Right cardiac atrium (tissue), 5 donors: Measurements from ENCODE around the gene VCAM1. TPM values are rescaled to one million over a fixed set of nuclear protein-coding genes. Genes with fewer than 3 reads are reported as not detected.

Source experiments
- ATAC-seq, 2 donors: fragments of 200-7000 bp; cut with Tn5 transposase; one replicate each; pipeline versions ENCODE4 v1.8.0 to v1.9.1; 2020; ENCODE audit warnings: moderate library complexity in 2 of 2, mild to moderate bottlenecking in 1 of 2
- DNase-seq, 3 donors: peaks; one replicate each; pipeline ENCODE4 v3.0.0-alpha.2; 2020
- H3K27ac ChIP-seq: one replicate; pipeline ENCODE4 v1.5.1; 2013; ENCODE audit warnings: mild to moderate bottlenecking, low read length, control low read depth, moderate library complexity
- H3K27me3 ChIP-seq: one replicate; pipeline ENCODE4 v1.6.1; 2013; ENCODE audit not compliant: control insufficient read depth, insufficient read depth
- H3K4me1 ChIP-seq: one replicate; pipeline ENCODE4 v1.6.1; 2013; ENCODE audit warnings: low read length; ENCODE audit not compliant: control insufficient read depth, insufficient read depth
- H3K4me3 ChIP-seq: one replicate; pipeline ENCODE4 v1.5.1; 2013; ENCODE audit warnings: low read length, control low read depth
- H3K9me3 ChIP-seq: one replicate; pipeline ENCODE4 v1.6.1; 2013; ENCODE audit warnings: low read length; ENCODE audit not compliant: control insufficient read depth
- WGBS: extraction: QIAGEN DNeasy Blood & Tissue Kit; methylation state at CpG from one replicate; pipeline ENCODE4 v1.1.7; 2013; 5-methylcytosine and 5-hydroxymethylcytosine counted together
- intact Hi-C, 4 donors: fragments of 100-400 bp; cut with DNase I; formaldehyde crosslinking; loops; one replicate each; pipeline versions ENCODE4 v1.11.0 to v1.14.0; 2022 to 2023
- polyA plus RNA-seq: library from polyadenylated mRNA; stranded (reverse); fragments of 200-250 nt; gene quantifications from one replicate; pipeline ENCODE4 v1.2.3, GENCODE V29; 2013
- total RNA-seq, 4 donors: library from RNA; stranded (reverse); fragmentation: NEBNext Ultra II Directional; extraction: Animal tissue kit (Norgen Biotek cat#: 25700); gene quantifications; one replicate each; pipeline ENCODE4 v1.2.1, GENCODE V29; 2021
- donor health status: healthy with polysubstance abuse.
- donor health status: DM: no; HTN: yes; CAD: no.
- donor health status: DM: no; HTN: no; CAD: no.
- donor health status: DM: no; HTN: yes; CAD: no; lungs with severe emphysema.
- donor health status: DM: yes; HTN: yes; CAD: no.

VCAM1 gene
- total and polyA plus RNA-seq, 5 donors, result 5.4 to 8.7 (median 6.8) TPM

- no peak for ATAC-seq
These were observed 2.7 kb downstream of the VCAM1 start for GRCh38 chr1:100722221-100722620.

GRCh38 chr1:100724281-100724680, 4.7 kb downstream of the VCAM1 start:
- H3K4me3 ChIP-seq, result no peak overlapping the region

More at GRCh38 chr1:100722221-100722620, 2.7 kb downstream of the VCAM1 start:
- H3K4me3 ChIP-seq, result peak overlapping the region; percentile 77
- no peak for DNase-seq
- H3K9me3 ChIP-seq, result no peaks in the 10 kb centered on the region
- H3K27me3 ChIP-seq, result no peaks in the 10 kb centered on the region
- H3K27ac ChIP-seq, result no peak overlapping the region
- peaks cover 1% of the 10 kb centered on the region for H3K4me1 ChIP-seq
- intact Hi-C loops, result no loop called here

GRCh38 chr1:100730130-100730529, 10.6 kb downstream of the VCAM1 start:
- no peaks in the 10 kb centered on the region for H3K9me3 ChIP-seq
- ATAC-seq (no peak), DNase-seq (no peak)
- intact Hi-C loops, result no loop called here
- H3K4me1 ChIP-seq, result no peaks in the 10 kb centered on the region
- WGBS, result 95% methylated on average over 1 of the region's 1 CpG
- no peaks in the 10 kb centered on the region for H3K27me3 ChIP-seq
- H3K4me3 ChIP-seq, result no peak overlapping the region
- no peak overlapping the region for H3K27ac ChIP-seq

More at GRCh38 chr1:100724281-100724680, 4.7 kb downstream of the VCAM1 start:
- no peak for ATAC-seq
- H3K9me3 ChIP-seq, result no peaks in the 10 kb centered on the region
- peaks cover 1% of the 10 kb centered on the region for H3K4me1 ChIP-seq
- H3K27me3 ChIP-seq, result no peaks in the 10 kb centered on the region
- DNase-seq, result no peak
- intact Hi-C loops, result no loop called here
- H3K27ac ChIP-seq, result no peak overlapping the region

- Histone ChIP-seq H3K4me1 (no peaks in the 10 kb centered on the region), H3K9me3 (no peaks in the 10 kb centered on the region), H3K27ac (no peak overlapping the region), H3K27me3 (no peaks in the 10 kb centered on the region), H3K4me3 (no peak overlapping the region)
- DNase-seq (no peak), ATAC-seq (no peak)
- WGBS, result 92% methylated on average over 6 of the region's 6 CpGs
- intact Hi-C loops, result no loop called here
These were observed 11.8 kb downstream of the VCAM1 start for GRCh38 chr1:100731309-100731708.

GRCh38 chr1:100731758-100732157, 12.2 kb downstream of the VCAM1 start:
- Histone ChIP-seq H3K9me3 (no peaks in the 10 kb centered on the region), H3K4me3 (no peak overlapping the region), H3K27me3 (no peaks in the 10 kb centered on the region), H3K27ac (no peak overlapping the region), H3K4me1 (no peaks in the 10 kb centered on the region)
- WGBS, result 82% methylated on average over 1 of the region's 1 CpG
- ATAC-seq (no peak), DNase-seq (no peak)
- intact Hi-C loops, result no loop called here

GRCh38 chr1:100734676-100735075, 15.1 kb downstream of the VCAM1 start:
- DNase-seq (no peak), ATAC-seq (no peak)
- Histone ChIP-seq H3K9me3 (no peaks in the 10 kb centered on the region), H3K4me3 (no peak overlapping the region), H3K4me1 (no peaks in the 10 kb centered on the region), H3K27ac (no peak overlapping the region), H3K27me3 (no peaks in the 10 kb centered on the region)
- WGBS, result 47% methylated on average over 3 of the region's 3 CpGs
- intact Hi-C loops, result no loop called here

- 68% methylated on average over 3 of the region's 3 CpGs for WGBS
- Histone ChIP-seq H3K4me3 (no peak overlapping the region), H3K27me3 (no peaks in the 10 kb centered on the region), H3K9me3 (no peaks in the 10 kb centered on the region), H3K27ac (peak overlapping the region; percentile 67), H3K4me1 (no peaks in the 10 kb centered on the region)
- DNase-seq (no peak), ATAC-seq (no peak)
- intact Hi-C loops, result no loop called here
These were observed 15.7 kb downstream of the VCAM1 start for GRCh38 chr1:100735244-100735643.

GRCh38 chr1:100736324-100736723, 16.8 kb downstream of the VCAM1 start:
- Histone ChIP-seq H3K9me3 (no peaks in the 10 kb centered on the region), H3K27ac (no peak overlapping the region), H3K27me3 (no peaks in the 10 kb centered on the region), H3K4me3 (no peak overlapping the region), H3K4me1 (no peaks in the 10 kb centered on the region)
- 29% methylated on average over 1 of the region's 1 CpG for WGBS
- intact Hi-C loops, result no loop called here
- DNase-seq (peak in 2 of 3 donors; percentile 27 to 55), ATAC-seq (no peak)

- ATAC-seq (no peak), DNase-seq (no peak)
- no peaks in the 10 kb centered on the region for H3K27me3 ChIP-seq
- intact Hi-C loops, result no loop called here
- H3K4me3 ChIP-seq, result no peak overlapping the region
- no peaks in the 10 kb centered on the region for H3K9me3 ChIP-seq
- WGBS, result 21% methylated on average over 1 of the region's 1 CpG
- no peaks in the 10 kb centered on the region for H3K4me1 ChIP-seq
- no peak overlapping the region for H3K27ac ChIP-seq
These were observed 17.2 kb downstream of the VCAM1 start for GRCh38 chr1:100736746-100737145.

- intact Hi-C loops, result no loop called here
- DNase-seq (no peak), ATAC-seq (no peak)
- Histone ChIP-seq H3K4me3 (no peak overlapping the region), H3K27ac (no peak overlapping the region), H3K9me3 (no peaks in the 10 kb centered on the region), H3K27me3 (no peaks in the 10 kb centered on the region), H3K4me1 (no peaks in the 10 kb centered on the region)
- 66% methylated on average over 3 of the region's 3 CpGs for WGBS
These were observed 27.0 kb downstream of the VCAM1 start for GRCh38 chr1:100746542-100746932.

GRCh38 chr1:100747771-100748170, 28.2 kb downstream of the VCAM1 start:
- Histone ChIP-seq H3K27me3 (no peaks in the 10 kb centered on the region), H3K4me3 (no peak overlapping the region), H3K9me3 (no peaks in the 10 kb centered on the region), H3K4me1 (no peaks in the 10 kb centered on the region), H3K27ac (no peak overlapping the region)
- DNase-seq (no peak), ATAC-seq (no peak)
- 98% methylated on average over 2 of the region's 2 CpGs for WGBS
- intact Hi-C loops, result no loop called here
